AG10803 (cell line): ENCODE data around the gene DEUP1.
A peak's percentile ranks its signal among the peaks of the same experiment; 100 is the strongest.

Experiments
- DNase-seq: peaks from one replicate; pipeline ENCODE4 v3.0.0; 2010; ENCODE audit warnings: low read depth
- H3K4me3 ChIP-seq: 2 replicates; pipeline ENCODE4 v1.5.1; 2011; ENCODE audit warnings: mild to moderate bottlenecking, low read length, control low read depth
- CTCF ChIP-seq: conservative IDR thresholded peaks from 2 replicates; pipeline ENCODE4 v1.5.1; 2011; ENCODE audit warnings: mild to moderate bottlenecking, low read length, control low read depth, inconsistent platforms

Gene DEUP1

GRCh38 chr11:93330446-93330984, at the start of gene DEUP1:
DEUP1 (plus strand) TSS chr11:93330742; CDS start chr11:93332260, 1,518 bp downstream.
- peak; percentile 0 for DNase-seq
- no peak for TF ChIP-seq CTCF

GRCh38 chr11:93285430-93285829, 45.1 kb upstream of the DEUP1 start:
- no peak for TF ChIP-seq CTCF
- H3K4me3 ChIP-seq: no peak overlapping the region
- DNase-seq: no peak

More at GRCh38 chr11:93330446-93330984, at the start of gene DEUP1:
- peak within 1 kb of the TSS; percentile 24 for H3K4me3 ChIP-seq

GRCh38 chr11:93287434-93287833, 43.1 kb upstream of the DEUP1 start:
- no peak for TF ChIP-seq CTCF
- DNase-seq: no peak
- no peak overlapping the region for H3K4me3 ChIP-seq

GRCh38 chr11:93288079-93288478, 42.5 kb upstream of the DEUP1 start:
- no peak for DNase-seq
- no peak overlapping the region for H3K4me3 ChIP-seq
- TF ChIP-seq CTCF: no peak

- DNase-seq: no peak
- no peak for TF ChIP-seq CTCF
These were observed 41.8 kb upstream of the DEUP1 start for GRCh38 chr11:93288767-93289166.

GRCh38 chr11:93289782-93290463, 40.6 kb upstream of the DEUP1 start:
- no peak overlapping the region for H3K4me3 ChIP-seq
- no peak for DNase-seq
- TF ChIP-seq CTCF: no peak

More at GRCh38 chr11:93288767-93289166, 41.8 kb upstream of the DEUP1 start:
- H3K4me3 ChIP-seq: no peak overlapping the region

GRCh38 chr11:93291110-93291509, 39.4 kb upstream of the DEUP1 start:
- DNase-seq: no peak
- H3K4me3 ChIP-seq: no peak overlapping the region
- TF ChIP-seq CTCF: no peak
